OCI-LY7 (cell line): ENCODE results near the gene RWDD3.

Experiments used
- EZH2phosphoT487 ChIP-seq: fragments of 200-600 bp; sonication (generic); IDR thresholded peaks from 2 replicates; pipeline ENCODE4 v1.6.1; 2018; ENCODE audit warnings: low read depth, borderline replicate concordance, mild to moderate bottlenecking, mixed run types, antibody characterized with exemption, low read length, moderate library complexity, mixed read lengths
- TF ChIP-seq, protein P1 (sequence below): fragments of 200-600 bp; sonication (generic); conservative IDR thresholded peaks from 2 replicates; pipeline ENCODE4 v1.5.1; 2014; ENCODE audit warnings: mild to moderate bottlenecking, antibody characterized with exemption, low read length, moderate library complexity, mixed read lengths

DNA sequence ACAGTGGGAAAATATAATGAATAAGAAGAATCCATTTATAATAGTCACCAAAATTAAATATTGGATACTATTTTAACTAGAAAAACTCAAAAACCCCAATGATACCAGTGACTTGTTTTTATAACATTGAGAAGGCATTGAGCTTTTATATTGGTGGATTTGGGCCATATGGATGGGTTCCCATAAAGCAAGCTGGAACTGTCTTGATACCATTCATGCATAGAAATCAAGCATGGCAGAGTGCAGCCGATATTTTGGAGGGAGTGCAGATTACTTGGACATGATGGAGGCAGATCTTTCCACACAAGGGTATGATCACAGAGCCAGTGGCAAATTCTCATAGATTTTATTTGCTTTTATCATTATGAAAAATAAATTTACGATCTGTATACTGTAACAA is 3.8 kb upstream of the RWDD3 start:
- TF ChIP-seq, protein P1, sequence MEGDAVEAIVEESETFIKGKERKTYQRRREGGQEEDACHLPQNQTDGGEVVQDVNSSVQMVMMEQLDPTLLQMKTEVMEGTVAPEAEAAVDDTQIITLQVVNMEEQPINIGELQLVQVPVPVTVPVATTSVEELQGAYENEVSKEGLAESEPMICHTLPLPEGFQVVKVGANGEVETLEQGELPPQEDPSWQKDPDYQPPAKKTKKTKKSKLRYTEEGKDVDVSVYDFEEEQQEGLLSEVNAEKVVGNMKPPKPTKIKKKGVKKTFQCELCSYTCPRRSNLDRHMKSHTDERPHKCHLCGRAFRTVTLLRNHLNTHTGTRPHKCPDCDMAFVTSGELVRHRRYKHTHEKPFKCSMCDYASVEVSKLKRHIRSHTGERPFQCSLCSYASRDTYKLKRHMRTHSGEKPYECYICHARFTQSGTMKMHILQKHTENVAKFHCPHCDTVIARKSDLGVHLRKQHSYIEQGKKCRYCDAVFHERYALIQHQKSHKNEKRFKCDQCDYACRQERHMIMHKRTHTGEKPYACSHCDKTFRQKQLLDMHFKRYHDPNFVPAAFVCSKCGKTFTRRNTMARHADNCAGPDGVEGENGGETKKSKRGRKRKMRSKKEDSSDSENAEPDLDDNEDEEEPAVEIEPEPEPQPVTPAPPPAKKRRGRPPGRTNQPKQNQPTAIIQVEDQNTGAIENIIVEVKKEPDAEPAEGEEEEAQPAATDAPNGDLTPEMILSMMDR, result no peak
- TF ChIP-seq EZH2phosphoT487, result no peak
